GM12874 (cell line): ENCODE data around the gene TRAPPC10.

Experiments used
- TF ChIP-seq, protein P1 (sequence below): IDR thresholded peaks from 2 replicates; pipeline ENCODE4 v1.5.1; 2011; ENCODE audit warnings: low read depth, mild to moderate bottlenecking, control low read depth, low read length, moderate library complexity; ENCODE audit not compliant: insufficient read depth

TRAPPC10 gene

DNA sequence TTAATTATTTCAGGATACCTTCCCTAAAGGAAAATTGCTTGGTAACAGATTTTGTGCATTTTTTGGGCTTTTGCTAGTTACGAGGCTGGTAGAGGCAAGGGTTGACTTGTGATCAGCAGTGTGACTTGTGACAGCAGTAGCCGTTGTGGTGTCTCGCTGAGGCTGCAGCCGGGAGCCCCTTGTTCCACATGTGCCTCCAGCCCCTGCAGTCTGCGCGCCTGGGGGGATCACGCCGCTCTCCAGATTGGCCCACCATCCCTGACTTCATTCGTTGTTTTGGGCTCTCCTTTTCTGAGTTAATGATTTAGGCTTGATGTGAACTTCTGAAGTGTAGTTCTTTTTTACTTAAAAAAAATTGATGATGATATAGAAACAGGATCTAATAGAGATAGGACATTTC, 41.5 kb downstream of the TRAPPC10 start:
- TF ChIP-seq, protein P1, sequence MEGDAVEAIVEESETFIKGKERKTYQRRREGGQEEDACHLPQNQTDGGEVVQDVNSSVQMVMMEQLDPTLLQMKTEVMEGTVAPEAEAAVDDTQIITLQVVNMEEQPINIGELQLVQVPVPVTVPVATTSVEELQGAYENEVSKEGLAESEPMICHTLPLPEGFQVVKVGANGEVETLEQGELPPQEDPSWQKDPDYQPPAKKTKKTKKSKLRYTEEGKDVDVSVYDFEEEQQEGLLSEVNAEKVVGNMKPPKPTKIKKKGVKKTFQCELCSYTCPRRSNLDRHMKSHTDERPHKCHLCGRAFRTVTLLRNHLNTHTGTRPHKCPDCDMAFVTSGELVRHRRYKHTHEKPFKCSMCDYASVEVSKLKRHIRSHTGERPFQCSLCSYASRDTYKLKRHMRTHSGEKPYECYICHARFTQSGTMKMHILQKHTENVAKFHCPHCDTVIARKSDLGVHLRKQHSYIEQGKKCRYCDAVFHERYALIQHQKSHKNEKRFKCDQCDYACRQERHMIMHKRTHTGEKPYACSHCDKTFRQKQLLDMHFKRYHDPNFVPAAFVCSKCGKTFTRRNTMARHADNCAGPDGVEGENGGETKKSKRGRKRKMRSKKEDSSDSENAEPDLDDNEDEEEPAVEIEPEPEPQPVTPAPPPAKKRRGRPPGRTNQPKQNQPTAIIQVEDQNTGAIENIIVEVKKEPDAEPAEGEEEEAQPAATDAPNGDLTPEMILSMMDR = no peak

DNA sequence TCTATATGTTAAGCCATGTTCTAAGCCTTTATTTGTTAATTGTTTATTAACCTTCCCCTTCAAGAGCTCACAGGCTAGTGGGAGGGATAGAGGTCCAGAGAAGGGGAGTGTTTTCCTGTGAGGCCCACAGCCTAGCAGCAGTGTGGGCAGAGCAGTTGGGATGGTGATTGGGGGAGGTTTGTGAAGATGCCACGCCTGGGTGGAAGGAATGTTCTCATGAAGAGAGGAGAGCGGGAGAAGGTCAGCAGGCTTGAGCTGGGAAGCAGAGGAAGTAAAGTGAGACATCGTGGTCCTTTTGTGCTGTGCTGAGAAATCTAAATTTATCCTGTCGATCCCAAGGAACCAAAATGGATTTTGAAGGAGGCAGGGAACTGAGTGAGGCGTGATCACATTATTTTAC, 42.6 kb downstream of the TRAPPC10 start:
- TF ChIP-seq, protein P1 = no peak

DNA sequence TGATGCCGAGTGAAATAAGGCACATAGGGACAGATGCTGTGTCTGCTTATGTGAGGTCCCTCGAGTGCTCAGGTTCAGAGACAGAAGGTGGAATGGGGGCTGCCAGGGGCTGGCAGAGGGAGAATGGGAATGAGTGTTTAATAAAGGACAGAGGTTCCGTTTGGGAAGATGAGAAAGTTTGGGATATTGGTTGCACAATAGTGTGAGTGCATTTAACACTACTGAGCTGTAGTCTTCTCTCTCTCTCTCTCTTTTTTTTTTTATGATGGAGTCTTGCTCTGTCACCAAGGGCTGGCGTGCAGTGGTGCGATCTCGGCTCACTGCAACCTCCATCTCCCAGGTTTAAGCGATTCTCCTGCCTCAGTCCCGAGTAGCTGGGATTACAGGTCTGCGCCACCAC, 44.9 kb downstream of the TRAPPC10 start:
- TF ChIP-seq, protein P1 = no peak

DNA sequence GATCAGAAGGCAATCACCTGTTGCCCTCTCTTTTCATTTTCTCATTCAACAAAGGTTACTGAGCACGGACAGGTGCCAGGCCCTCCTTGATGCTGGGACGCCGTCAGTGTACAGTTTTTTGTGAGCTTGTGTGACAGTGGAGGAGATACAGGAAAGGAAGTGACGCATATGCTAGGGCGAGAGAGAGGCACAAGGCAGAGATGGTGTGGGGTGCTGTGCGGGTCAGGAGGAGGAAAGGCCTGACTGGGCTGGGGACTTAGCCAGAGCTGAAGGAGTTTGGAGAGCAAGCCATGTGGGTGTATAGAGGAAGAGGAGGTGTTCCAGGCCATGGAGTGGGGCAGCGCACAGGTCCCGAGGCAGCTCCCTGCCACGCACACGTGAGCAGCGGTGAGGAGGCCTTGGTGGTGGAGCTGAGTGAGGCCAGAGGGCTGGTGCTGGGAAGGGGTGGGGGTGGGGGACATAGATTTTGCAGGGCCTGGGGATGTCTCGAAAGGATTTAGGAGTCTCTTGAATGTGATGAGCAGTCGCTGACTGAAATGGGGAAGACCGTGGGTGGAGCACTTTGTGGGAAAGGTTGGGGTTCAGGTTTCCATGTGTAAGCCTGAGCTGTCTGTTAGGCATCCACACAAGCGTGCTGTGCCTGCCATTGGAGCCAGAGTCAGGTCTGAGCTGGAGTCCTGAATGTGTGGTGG, 46.0 kb downstream of the TRAPPC10 start:
- TF ChIP-seq, protein P1 = no peak

DNA sequence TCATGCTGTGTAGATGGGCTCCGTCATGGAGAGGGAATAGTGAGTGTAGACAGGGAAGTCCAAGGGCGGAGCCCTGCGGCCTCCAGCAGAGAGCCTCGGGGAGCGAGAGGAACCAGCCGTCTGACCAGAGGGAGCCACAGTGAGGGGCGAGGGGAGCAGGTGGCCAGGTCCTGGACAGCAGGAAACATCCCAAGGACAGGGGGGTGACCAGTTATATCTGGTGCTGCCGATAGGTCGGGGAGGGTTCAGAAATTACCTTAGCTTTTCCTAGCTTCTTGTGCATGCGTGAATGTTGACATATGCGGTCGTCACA, 46.5 kb downstream of the TRAPPC10 start:
- TF ChIP-seq, protein P1 = no peak

DNA sequence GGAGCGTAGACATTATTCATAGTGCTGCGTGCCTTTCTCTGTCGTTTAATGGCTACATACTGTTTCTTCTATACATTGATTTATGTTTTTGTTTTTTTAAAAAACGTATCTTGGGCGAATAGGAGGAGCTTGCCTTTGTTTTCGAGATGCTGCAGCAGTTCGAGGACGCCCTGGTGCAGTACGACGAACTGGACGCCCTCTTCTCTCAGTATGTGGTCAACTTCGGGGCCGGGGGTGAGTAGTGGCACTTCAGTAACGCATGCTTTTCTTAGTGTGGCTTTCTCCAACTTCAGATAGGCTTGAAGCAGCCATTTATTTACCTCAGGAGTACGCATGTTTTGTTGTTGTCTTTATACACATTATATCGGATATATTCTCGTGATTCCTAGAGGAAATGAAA, 46.9 kb downstream of the TRAPPC10 start:
- TF ChIP-seq, protein P1 = no peak

DNA sequence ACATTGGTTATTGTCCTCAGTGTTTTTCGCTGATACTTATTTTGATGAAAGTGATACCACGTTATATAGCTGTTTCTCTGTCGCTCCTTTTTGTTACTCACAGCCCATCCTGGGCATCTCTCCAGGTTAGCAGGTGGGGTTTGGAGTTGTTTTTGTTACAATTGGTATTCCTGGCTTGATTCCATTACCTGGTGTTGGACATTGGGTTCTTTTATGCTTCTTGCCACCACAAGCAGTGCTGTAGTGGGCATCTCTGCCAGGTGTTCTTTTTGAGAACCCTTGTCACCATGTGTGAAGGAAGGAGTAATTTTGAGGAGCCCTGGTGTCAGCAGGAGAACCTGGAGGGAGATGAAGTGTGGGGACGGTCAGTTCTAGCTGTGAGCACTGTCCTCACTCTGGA, 47.6 kb downstream of the TRAPPC10 start:
- TF ChIP-seq, protein P1 = no peak

DNA sequence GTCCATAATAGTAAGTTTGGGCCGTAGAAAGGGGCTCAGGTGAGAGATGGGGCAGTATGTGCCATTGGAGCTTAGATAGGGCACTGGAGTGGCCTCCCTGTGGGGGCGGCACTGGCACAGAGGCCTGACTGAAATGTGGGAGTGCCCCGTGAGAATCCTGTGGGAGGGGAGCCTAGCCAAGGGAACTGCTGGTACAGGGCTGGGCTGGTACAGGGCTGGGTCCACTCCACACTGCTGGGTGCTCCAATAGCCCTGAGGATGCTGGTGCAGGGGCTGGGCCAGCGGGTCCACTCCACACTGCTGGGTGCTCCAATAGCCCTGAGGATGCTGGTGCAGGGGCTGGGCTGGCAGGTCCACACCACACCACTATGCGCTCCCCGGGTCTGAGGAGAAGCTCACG, 50.3 kb downstream of the TRAPPC10 start:
- TF ChIP-seq, protein P1 = no peak
